Measurements from ENCODE around the gene DTD2. TPM values are rescaled to one million over a fixed set of nuclear protein-coding genes. Genes with fewer than 3 reads are reported as not detected.

DTD2 gene
- total RNA-seq: 10 to 100 TPM; 42.3 to 44.3 TPM

GRCh38 chr14:31456841-31457664 is at the start of gene DTD2:
Gene DTD2, minus strand, starts transcription at chr14:31457506. Its CDS starts 113 bp downstream, at chr14:31457393.

GRCh38 chr14:31487886-31488285 is 30.6 kb upstream of the DTD2 start, which contains the start of gene GPR33:
Gene GPR33, minus strand, starts transcription at chr14:31488039. Its CDS starts 4,074 bp downstream, at chr14:31483965.

GRCh38 chr14:31420319-31421111 is 36.8 kb downstream of the DTD2 start, which contains the start of gene HEATR5A:
Gene HEATR5A, minus strand, starts transcription at chr14:31420550. Its CDS starts 17,575 bp downstream, at chr14:31402975.

Other genes starting within 250 kb of the DTD2 start
- 100 to 1,000 TPM; 108 to 128 TPM for gene HECTD1, start 249.7 kb downstream of the DTD2 start, total RNA-seq
- gene HEATR5A, start 37.0 kb downstream of the DTD2 start, total RNA-seq: 10 to 100 TPM; 68.1 to 68.9 TPM
- gene GPR33, start 30.5 kb upstream of the DTD2 start, total RNA-seq: not detected
- gene NUBPL, start 103.9 kb upstream of the DTD2 start, total RNA-seq: 10 to 100 TPM; 10.3 to 13.4 TPM